Immature natural killer cell (primary cell): ENCODE results near the gene FOXL1. TPM values are rescaled to one million over a fixed set of nuclear protein-coding genes. Genes with fewer than 3 reads are reported as not detected.

Experiments used
- DNase-seq, 3 donors: peaks; one replicate each; pipeline ENCODE4 v3.0.0; 2022; ENCODE audit warnings: mixed read lengths in 1 of 3
- H3K27ac Mint-ChIP-seq, 6 donors: one replicate each; pipeline ENCODE4 v1.8.0; 2020; ENCODE audit warnings: mixed read lengths in 6 of 6, mild to moderate bottlenecking in 5 of 6, inconsistent platforms in 4 of 6, moderate library complexity in 3 of 6
- H3K27me3 Mint-ChIP-seq, 3 donors: one replicate each; pipeline ENCODE4 v1.8.0; 2020 to 2021; ENCODE audit warnings: low read depth in 3 of 3, mild to moderate bottlenecking in 3 of 3, mixed read lengths in 3 of 3, moderate library complexity in 3 of 3, inconsistent platforms in 1 of 3
- H3K36me3 Mint-ChIP-seq, 3 donors: one replicate each; pipeline ENCODE4 v1.8.0; 2020; ENCODE audit warnings: mixed read lengths in 3 of 3, inconsistent platforms in 2 of 3, mild to moderate bottlenecking in 2 of 3
- H3K4me1 Mint-ChIP-seq, 2 donors: one replicate each; pipeline ENCODE4 v1.8.0; 2020; ENCODE audit warnings: inconsistent platforms in 2 of 2, mild to moderate bottlenecking in 2 of 2, mixed read lengths in 2 of 2, moderate library complexity in 1 of 2
- H3K4me3 Mint-ChIP-seq, 5 donors: one replicate each; pipeline ENCODE4 v1.8.0; 2020; ENCODE audit warnings: mild to moderate bottlenecking in 5 of 5, mixed read lengths in 5 of 5, inconsistent platforms in 3 of 5, moderate library complexity in 3 of 5
- H3K9me3 Mint-ChIP-seq, 6 donors: one replicate each; pipeline ENCODE4 v1.8.0; 2020; ENCODE audit warnings: mild to moderate bottlenecking in 6 of 6, mixed read lengths in 6 of 6, inconsistent platforms in 4 of 6, moderate library complexity in 3 of 6
- polyA plus RNA-seq, 3 donors: library from polyadenylated mRNA; unstranded; fragments of 300-500 nt; fragmentation: Illumina TruSeq; gene quantifications; one replicate each; pipeline ENCODE4 v1.2.3, GENCODE V29; 2021

The FOXL1 gene
- polyA plus RNA-seq, 3 donors from 2014 or later = not detected

DNA sequence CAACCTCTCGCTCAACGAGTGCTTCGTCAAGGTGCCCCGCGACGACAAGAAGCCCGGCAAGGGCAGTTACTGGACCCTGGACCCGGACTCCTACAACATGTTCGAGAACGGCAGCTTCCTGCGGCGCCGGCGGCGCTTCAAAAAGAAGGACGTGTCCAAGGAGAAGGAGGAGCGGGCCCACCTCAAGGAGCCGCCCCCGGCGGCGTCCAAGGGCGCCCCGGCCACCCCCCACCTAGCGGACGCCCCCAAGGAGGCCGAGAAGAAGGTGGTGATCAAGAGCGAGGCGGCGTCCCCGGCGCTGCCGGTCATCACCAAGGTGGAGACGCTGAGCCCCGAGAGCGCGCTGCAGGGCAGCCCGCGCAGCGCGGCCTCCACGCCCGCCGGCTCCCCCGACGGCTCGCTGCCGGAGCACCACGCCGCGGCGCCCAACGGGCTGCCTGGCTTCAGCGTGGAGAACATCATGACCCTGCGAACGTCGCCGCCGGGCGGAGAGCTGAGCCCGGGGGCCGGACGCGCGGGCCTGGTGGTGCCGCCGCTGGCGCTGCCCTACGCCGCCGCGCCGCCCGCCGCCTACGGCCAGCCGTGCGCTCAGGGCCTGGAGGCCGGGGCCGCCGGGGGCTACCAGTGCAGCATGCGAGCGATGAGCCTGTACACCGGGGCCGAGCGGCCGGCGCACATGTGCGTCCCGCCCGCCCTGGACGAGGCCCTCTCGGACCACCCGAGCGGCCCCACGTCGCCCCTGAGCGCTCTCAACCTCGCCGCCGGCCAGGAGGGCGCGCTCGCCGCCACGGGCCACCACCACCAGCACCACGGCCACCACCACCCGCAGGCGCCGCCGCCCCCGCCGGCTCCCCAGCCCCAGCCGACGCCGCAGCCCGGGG is 10.4 kb upstream of the FOXL1 start:
- no peaks in the 10 kb centered on the region for H3K36me3 Mint-ChIP-seq
- peaks cover 17 to 48% (median 38%) of the 10 kb centered on the region in 3 donors for H3K27me3 Mint-ChIP-seq
- no peak overlapping the region for H3K27ac Mint-ChIP-seq
- peaks cover 7 to 15% of the 10 kb centered on the region in 2 donors for H3K4me1 Mint-ChIP-seq
- H3K9me3 Mint-ChIP-seq = no peaks in the 10 kb centered on the region
- no peak for DNase-seq
- H3K4me3 Mint-ChIP-seq = peak overlapping the region in 1 of 5 donors; percentile 23

DNA sequence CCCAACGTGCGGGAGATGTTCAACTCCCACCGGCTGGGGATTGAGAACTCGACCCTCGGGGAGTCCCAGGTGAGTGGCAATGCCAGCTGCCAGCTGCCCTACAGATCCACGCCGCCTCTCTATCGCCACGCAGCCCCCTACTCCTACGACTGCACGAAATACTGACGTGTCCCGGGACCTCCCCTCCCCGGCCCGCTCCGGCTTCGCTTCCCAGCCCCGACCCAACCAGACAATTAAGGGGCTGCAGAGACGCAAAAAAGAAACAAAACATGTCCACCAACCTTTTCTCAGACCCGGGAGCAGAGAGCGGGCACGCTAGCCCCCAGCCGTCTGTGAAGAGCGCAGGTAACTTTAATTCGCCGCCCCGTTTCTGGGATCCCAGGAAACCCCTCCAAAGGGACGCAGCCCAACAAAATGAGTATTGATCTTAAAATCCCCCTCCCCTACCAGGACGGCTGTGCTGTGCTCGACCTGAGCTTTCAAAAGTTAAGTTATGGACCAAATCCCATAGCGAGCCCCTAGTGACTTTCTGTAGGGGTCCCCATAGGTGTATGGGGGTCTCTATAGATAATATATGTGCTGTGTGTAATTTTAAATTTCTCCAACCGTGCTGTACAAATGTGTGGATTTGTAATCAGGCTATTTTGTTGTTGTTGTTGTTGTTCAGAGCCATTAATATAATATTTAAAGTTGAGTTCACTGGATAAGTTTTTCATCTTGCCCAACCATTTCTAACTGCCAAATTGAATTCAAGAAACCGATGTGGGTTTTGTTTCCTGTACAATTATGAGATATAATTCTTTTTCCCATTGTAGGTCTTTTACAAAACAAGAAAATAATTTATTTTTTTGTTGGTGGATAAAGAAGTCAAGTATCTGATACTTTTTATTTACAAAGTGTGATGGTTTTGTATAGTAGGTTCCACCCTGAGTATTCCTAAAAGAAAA is 9.4 kb upstream of the FOXL1 start:
- Mint-ChIP-seq H3K27me3 (peaks cover 14 to 50% (median 40%) of the 10 kb centered on the region in 3 donors), H3K36me3 (no peaks in the 10 kb centered on the region), H3K27ac (no peak overlapping the region), H3K9me3 (no peaks in the 10 kb centered on the region), H3K4me3 (peak overlapping the region in 1 of 5 donors; percentile 13), H3K4me1 (peaks cover 4 to 9% of the 10 kb centered on the region in 2 donors)
- no peak for DNase-seq

DNA sequence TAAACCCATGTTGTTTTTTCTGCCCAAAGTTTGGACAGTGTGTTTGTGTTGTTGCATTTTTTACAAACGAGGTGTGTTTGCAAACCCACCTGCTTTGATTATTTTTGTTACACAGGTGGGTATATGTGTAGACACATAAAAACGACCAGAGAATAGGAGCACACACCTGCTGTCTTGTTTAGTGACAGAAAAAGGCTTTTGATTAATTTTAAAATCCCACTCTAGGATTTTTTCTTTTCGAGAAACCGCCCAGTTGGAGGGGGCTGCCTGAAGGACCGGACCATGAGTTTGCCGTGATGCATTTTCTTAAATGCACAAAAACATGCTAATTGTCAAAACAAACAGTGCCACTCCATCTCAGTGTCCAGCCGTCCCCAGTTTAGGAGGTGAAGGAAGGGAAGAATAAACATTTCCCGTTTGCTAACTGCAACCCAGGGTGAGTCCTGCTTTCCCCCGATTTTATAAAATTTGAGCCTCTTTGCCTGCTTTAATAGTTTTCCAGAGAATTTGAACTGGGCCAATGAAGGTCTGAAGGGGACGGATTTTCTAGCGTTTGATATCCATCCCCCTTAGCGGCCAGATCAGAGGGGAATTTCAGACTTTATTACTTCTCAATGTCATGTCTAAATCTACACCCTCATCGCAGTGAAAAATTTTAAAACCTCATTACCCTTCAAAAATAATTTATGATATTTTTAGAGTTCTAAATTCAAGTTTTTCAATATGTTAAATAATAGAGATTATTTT is 8.5 kb upstream of the FOXL1 start:
- Mint-ChIP-seq H3K4me3 (no peak overlapping the region), H3K9me3 (no peaks in the 10 kb centered on the region), H3K4me1 (no peaks in the 10 kb centered on the region), H3K36me3 (no peaks in the 10 kb centered on the region), H3K27ac (no peak overlapping the region), H3K27me3 (peaks cover 11 to 51% (median 36%) of the 10 kb centered on the region in 3 donors)
- DNase-seq = no peak

DNA sequence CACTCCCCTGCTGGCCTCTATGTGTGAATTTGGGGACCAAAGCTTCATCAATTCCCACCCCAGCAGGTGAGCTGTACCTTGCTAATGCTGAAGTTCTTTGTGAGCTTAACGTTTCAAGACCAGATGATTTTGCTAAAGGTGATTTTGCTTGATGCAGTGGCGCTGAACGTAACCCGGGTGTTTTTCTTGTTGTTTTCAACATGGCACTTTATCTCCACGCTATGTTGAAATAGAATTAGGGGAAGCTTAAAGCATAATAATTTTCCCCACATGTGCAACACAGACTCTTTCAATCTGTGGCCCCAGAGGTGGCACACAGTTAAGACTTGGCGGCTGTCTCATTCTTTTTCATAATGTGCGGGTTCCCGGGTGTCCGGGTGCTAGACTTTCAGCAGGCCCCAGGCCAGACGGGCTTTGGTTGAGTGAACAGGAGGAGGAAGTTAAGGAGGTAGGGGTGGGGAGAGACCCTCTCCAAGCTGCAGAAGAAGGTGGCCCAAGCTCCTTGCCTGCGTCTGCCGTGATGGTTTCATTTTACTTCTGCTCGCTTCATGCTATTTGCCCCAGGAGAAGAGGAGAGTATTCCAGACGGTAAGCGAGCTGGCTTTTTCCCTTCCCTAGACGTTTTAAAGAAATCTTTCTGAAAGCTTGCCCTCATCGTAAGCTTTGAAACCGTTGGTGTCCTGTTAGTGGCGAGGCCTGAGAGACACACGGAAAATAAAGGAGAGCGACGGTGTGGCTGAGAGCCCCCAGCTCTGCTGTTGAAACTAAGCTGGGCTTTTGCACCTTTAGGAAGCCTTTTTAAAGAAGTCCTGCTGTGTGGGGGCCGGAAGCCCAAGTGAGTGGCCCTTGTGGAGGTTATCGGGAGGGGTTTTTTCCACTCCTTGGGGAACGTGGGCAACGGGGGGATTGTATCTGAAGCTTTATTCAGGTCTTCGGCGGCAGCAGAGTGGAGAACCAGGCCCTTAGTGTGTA is 7.5 kb upstream of the FOXL1 start:
- Mint-ChIP-seq H3K9me3 (no peaks in the 10 kb centered on the region), H3K4me1 (peaks cover 0 to 5% of the 10 kb centered on the region in 2 donors), H3K36me3 (no peaks in the 10 kb centered on the region), H3K27ac (no peak overlapping the region), H3K27me3 (peaks cover 9 to 51% (median 29%) of the 10 kb centered on the region in 3 donors), H3K4me3 (no peak overlapping the region)
- no peak for DNase-seq

DNA sequence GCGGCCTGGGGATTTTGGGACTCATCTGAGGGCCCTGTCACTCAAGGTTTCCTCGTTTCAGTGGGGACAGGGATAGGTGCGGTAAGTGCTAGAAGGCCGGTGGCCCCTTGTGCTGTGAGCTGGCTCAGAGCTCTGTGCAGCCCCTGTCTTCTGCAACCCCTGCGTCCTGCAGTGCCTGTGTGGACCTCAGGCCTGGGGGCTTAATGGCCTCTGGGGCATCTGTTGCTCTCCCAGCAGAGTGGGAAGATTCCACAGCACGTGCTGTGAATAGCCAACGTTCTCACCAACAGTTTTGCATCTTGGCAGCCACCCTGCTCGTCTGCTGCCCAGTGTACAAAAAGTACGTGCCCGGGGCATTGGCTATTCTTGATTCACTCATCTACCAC is 6.8 kb upstream of the FOXL1 start:
- DNase-seq = no peak
- Mint-ChIP-seq H3K4me3 (no peak overlapping the region), H3K36me3 (no peaks in the 10 kb centered on the region), H3K27me3 (peaks cover 10 to 50% (median 31%) of the 10 kb centered on the region in 3 donors), H3K9me3 (no peaks in the 10 kb centered on the region), H3K27ac (no peak overlapping the region), H3K4me1 (peaks cover 6 to 10% of the 10 kb centered on the region in 2 donors)

DNA sequence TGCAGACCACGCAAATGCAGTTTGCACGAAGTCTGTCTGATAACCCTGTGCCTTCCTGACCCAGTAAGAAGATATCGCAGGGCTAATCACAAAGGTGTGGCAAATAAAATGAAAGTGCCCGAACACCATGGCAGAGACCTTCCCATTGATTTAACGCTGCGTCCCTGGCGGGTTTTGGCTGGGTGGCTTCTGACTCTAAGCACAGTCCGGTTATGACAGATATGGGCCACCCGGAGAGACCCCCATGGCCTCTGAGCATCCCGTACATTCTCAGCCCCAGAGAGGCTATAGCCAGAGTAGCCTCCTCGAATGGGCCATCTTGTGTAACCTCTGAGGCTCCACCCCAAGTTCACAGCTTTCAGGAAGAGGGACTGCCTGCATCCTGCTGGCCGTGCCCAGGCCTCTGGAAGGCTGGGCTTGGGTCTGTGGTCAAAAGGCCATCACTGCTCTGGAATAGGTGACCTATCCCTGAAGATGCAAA is 6.3 kb upstream of the FOXL1 start:
- no peak for DNase-seq
- Mint-ChIP-seq H3K4me3 (no peak overlapping the region), H3K27ac (no peak overlapping the region), H3K27me3 (peaks cover 10 to 53% (median 32%) of the 10 kb centered on the region in 3 donors), H3K4me1 (peaks cover 6 to 13% of the 10 kb centered on the region in 2 donors), H3K36me3 (no peaks in the 10 kb centered on the region), H3K9me3 (no peaks in the 10 kb centered on the region)

DNA sequence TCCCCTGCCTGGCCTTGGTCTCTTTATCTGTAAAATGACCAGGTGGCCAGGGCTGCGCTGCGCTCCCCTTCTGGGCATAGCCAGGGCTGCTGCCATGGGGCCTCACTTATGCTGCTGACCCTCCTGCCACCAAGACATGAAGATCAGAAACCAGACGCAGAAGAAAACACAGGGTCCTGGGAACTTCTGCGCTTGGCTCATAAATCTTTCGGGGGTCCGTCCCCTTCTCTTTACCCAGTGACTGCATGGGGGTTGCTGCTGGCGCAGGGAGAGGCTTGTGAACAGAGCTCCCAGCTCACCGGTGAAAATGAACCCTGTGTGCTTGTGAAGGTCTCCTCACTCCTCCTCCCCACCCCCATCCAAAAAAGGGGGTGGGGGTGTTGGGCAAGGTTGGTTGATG is 5.7 kb upstream of the FOXL1 start:
- H3K4me3 Mint-ChIP-seq = no peak overlapping the region
- no peaks in the 10 kb centered on the region for H3K36me3 Mint-ChIP-seq
- H3K9me3 Mint-ChIP-seq = no peaks in the 10 kb centered on the region
- no peak overlapping the region for H3K27ac Mint-ChIP-seq
- H3K4me1 Mint-ChIP-seq = peaks cover 6 to 14% of the 10 kb centered on the region in 2 donors
- DNase-seq = no peak
- peaks cover 12 to 51% (median 35%) of the 10 kb centered on the region in 3 donors for H3K27me3 Mint-ChIP-seq

DNA sequence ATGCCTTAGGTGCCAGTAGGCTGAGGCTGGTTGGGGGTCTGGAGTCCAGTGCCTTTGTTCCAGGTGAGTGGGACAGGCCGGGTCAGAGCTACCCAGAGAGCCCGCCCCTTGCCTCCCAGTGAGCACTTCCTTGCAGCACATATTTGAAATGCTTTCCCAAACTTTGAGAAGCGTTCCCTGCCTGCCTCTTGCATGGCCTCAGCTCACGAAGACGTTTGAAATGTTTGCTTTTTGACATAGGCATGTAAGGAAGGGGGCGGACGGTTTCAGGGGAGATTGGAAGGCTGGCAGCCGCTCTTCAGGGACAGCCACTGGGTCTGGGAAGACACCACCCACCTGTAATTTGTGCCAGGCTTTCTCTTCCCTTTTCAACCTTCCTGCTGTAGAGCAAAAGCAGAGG is 5.1 kb upstream of the FOXL1 start:
- Mint-ChIP-seq H3K4me3 (no peak overlapping the region), H3K27me3 (peaks cover 12 to 54% (median 36%) of the 10 kb centered on the region in 3 donors), H3K4me1 (peaks cover 6 to 14% of the 10 kb centered on the region in 2 donors), H3K36me3 (no peaks in the 10 kb centered on the region), H3K9me3 (no peaks in the 10 kb centered on the region), H3K27ac (no peak overlapping the region)
- no peak for DNase-seq

DNA sequence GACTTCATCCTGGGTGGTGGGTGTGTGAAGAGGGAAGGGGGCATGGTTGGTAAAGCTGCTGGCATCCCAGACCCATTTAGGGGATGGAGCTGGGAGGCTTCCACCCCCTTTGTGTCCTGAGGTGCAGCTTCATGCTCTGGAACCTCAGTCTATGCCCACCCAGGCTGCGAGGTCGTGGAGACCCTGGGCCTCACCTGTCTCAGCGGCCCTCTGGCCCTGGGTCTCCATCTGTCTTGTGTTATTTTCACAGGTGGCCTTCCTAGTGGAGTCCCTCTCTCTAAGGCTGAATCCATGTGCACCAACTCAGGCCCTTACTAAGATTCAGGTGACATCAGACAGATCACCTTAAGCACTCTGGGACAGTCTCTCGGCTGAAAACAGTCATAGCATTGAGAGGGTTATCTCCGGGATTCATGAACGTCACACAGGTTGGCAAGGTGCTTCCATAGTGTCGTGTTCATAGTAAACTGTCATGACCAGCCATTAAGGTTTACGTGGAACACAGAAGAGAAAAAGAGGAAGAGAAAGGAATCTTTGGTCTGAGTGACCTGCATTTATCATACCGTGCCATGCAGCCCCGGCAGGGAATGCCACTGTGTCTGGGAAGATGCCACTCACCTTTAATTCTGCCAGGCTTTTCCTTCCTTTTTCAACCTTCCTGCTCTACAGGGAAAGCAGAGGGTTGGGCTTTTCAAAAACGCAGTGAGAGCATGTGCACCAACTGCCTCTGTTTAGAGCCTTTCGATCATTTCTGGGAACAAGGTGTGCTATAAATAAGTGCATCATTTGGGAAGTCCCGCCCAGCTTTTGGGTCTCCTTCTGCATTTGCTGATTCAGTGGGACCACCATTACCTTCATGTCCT is 4.5 kb upstream of the FOXL1 start:
- H3K27ac Mint-ChIP-seq = no peak overlapping the region
- no peaks in the 10 kb centered on the region for H3K9me3 Mint-ChIP-seq
- H3K4me1 Mint-ChIP-seq = peaks cover 6 to 14% of the 10 kb centered on the region in 2 donors
- H3K36me3 Mint-ChIP-seq = no peaks in the 10 kb centered on the region
- H3K4me3 Mint-ChIP-seq = no peak overlapping the region
- DNase-seq = no peak
- peaks cover 12 to 54% (median 37%) of the 10 kb centered on the region in 3 donors for H3K27me3 Mint-ChIP-seq

- Mint-ChIP-seq H3K27me3 (peaks cover 9 to 50% (median 31%) of the 10 kb centered on the region in 3 donors), H3K4me1 (peaks cover 6 to 14% of the 10 kb centered on the region in 2 donors), H3K4me3 (peak overlapping the region in 1 of 5 donors; percentile 41), H3K9me3 (no peaks in the 10 kb centered on the region), H3K36me3 (no peaks in the 10 kb centered on the region), H3K27ac (no peak overlapping the region)
- DNase-seq = no peak
Measured at GRCh38 chr16:86574646-86575045, 3.7 kb upstream of the FOXL1 start.

- Mint-ChIP-seq H3K27ac (no peak overlapping the region), H3K4me1 (peaks cover 6 to 14% of the 10 kb centered on the region in 2 donors), H3K27me3 (peaks cover 10 to 46% (median 33%) of the 10 kb centered on the region in 3 donors), H3K36me3 (no peaks in the 10 kb centered on the region), H3K9me3 (no peaks in the 10 kb centered on the region), H3K4me3 (peak overlapping the region in 4 of 5 donors; percentile 5 to 76 (median 58))
- DNase-seq = no peak
Measured at GRCh38 chr16:86575095-86575685, 3.2 kb upstream of the FOXL1 start.
